HCT116 (cell line): ENCODE results near the gene POU5F1. TPM values are rescaled to one million over a fixed set of nuclear protein-coding genes. Genes with fewer than 3 reads are reported as not detected.

Source experiments
- ATAC-seq: fragments of 200-7000 bp; cut with Tn5 transposase; 2 replicates; pipeline ENCODE4 v1.9.1; 2020; ENCODE audit warnings: mild to moderate bottlenecking, moderate library complexity
- BruUV-seq: library from RNA; stranded (reverse); fragments of 400-500 nt; replicated peaks from 2 replicates; lab custom pipeline; 2021; lab: Mats Ljungman, UMichigan
- CTCF ChIA-PET: fragments of 300-600 bp; sonication (Branson Sonifier 250); formaldehyde crosslinking; loops from one replicate; lab custom pipeline; 2021; ENCODE audit warnings: antibody characterized with exemption; lab: Charles Lee
- POLR2A ChIA-PET: fragments of 300-600, 350-600 bp; sonication (Branson Sonifier 250); formaldehyde crosslinking; loops from one replicate; lab custom pipeline; 2021; ENCODE audit warnings: antibody characterized with exemption; lab: Charles Lee
- RAD21 ChIA-PET, 2 experiments: fragments of 300-600 bp; sonication (Branson Sonifier 250); formaldehyde crosslinking; loops; one replicate each; lab custom pipeline; 2023; ENCODE audit warnings: low total read pairs in 2 of 2; ENCODE audit not compliant: uncharacterized antibody in 2 of 2, unreplicated experiment in 2 of 2, low non-redundant PET in 1 of 2; lab: Charles Lee
- DNase-seq: peaks from one replicate; pipeline ENCODE4 v3.0.0-alpha.2; 2010; ENCODE audit warnings: low read depth, low spot score
- H2AFZ ChIP-seq: fragments of 200-600 bp; shearing (Covaris generic), sonication (generic); 2 replicates; pipeline ENCODE4 v1.6.1; 2017; ENCODE audit warnings: low read depth, mixed run types, mixed read lengths, antibody characterized with exemption, low read length; ENCODE audit not compliant: poor library complexity, severe bottlenecking
- H3K27ac ChIP-seq: 2 replicates; pipeline ENCODE4 v1.5.1; 2012; ENCODE audit warnings: low read depth, low read length
- H3K27me3 ChIP-seq: fragments of 200-600 bp; sonication (generic); 2 replicates; pipeline ENCODE4 v1.6.1; 2016; ENCODE audit warnings: mixed run types, low read length, mixed read lengths; ENCODE audit not compliant: insufficient read depth
- H3K36me3 ChIP-seq, 2 experiments: fragments of 200-500 bp in 1 of 2; fragments of 200-600 bp in 1 of 2; sonication (Bioruptor generic) in 1 of 2; sonication (generic) in 1 of 2; 2 replicates each; pipeline versions ENCODE4 v1.5.1 to v1.6.1; 2014 to 2016; ENCODE audit warnings: low read length in 2 of 2, inconsistent platforms in 1 of 2, mixed read lengths in 1 of 2, mixed run types in 1 of 2; ENCODE audit not compliant: insufficient read depth in 2 of 2, control insufficient read depth in 1 of 2
- H3K4me1 ChIP-seq, 2 experiments: fragments of 200-600 bp in 1 of 2; sonication (generic) in 1 of 2; 2 replicates each; pipeline versions ENCODE4 v1.5.1 to v1.6.1; 2012 to 2017; ENCODE audit warnings: low read length in 2 of 2, inconsistent platforms in 1 of 2, mild to moderate bottlenecking in 1 of 2, mixed read lengths in 1 of 2, mixed run types in 1 of 2, moderate library complexity in 1 of 2; ENCODE audit not compliant: insufficient read depth in 2 of 2, control insufficient read depth in 1 of 2
- H3K4me2 ChIP-seq: fragments of 200-600 bp; sonication (generic); 2 replicates; pipeline ENCODE4 v1.6.1; 2017; ENCODE audit warnings: mixed run types, low read length, mixed read lengths
- H3K4me3 ChIP-seq, 2 experiments: fragments of 200-600 bp in 1 of 2; sonication (generic) in 1 of 2; replicated peaks in 1 of 2; 2 replicates each; pipeline ENCODE4 v1.5.1; 2011 to 2016; ENCODE audit warnings: low read length in 2 of 2, control low read depth in 1 of 2, low read depth in 1 of 2, mild to moderate bottlenecking in 1 of 2, mixed read lengths in 1 of 2, mixed run types in 1 of 2
- H3K79me2 ChIP-seq: fragments of 200-600 bp; sonication (generic); 2 replicates; pipeline ENCODE4 v1.6.1; 2017; ENCODE audit warnings: mild to moderate bottlenecking, mixed run types, low read length, moderate library complexity, mixed read lengths; ENCODE audit not compliant: insufficient read depth
- H3K9ac ChIP-seq: fragments of 200-600 bp; sonication (generic); 2 replicates; pipeline ENCODE4 v1.6.1; 2016; ENCODE audit warnings: low read length, mixed read lengths
- H3K9me2 ChIP-seq: fragments of 200-600 bp; sonication (generic), shearing (Covaris generic); 2 replicates; pipeline ENCODE4 v1.6.1; 2017; ENCODE audit warnings: mixed run types, mild to moderate bottlenecking, moderate library complexity; ENCODE audit not compliant: insufficient read depth
- H3K9me3 ChIP-seq, 2 experiments: fragments of 200-500 bp in 1 of 2; fragments of 200-600 bp in 1 of 2; sonication (Bioruptor generic) in 1 of 2; sonication (generic) in 1 of 2; 2 replicates each; pipeline ENCODE4 v1.6.1; 2014 to 2017; ENCODE audit warnings: low read length in 2 of 2, mixed read lengths in 2 of 2, inconsistent platforms in 1 of 2, low read depth in 1 of 2, mild to moderate bottlenecking in 1 of 2, mixed run types in 1 of 2, moderate library complexity in 1 of 2; ENCODE audit not compliant: control insufficient read depth in 1 of 2, insufficient read depth in 1 of 2
- H4K20me1 ChIP-seq: fragments of 200-600 bp; sonication (generic), shearing (Covaris generic); 2 replicates; pipeline ENCODE4 v1.6.1; 2017; ENCODE audit warnings: mixed run types, mild to moderate bottlenecking, moderate library complexity; ENCODE audit not compliant: insufficient read depth
- CBX3 ChIP-seq: IDR thresholded peaks from 2 replicates; pipeline ENCODE4 v1.6.1; 2012; ENCODE audit warnings: low read depth
- EGR1 ChIP-seq: IDR thresholded peaks from 2 replicates; pipeline ENCODE4 v1.6.1; 2012; ENCODE audit warnings: low read depth
- JUND ChIP-seq: IDR thresholded peaks from 2 replicates; pipeline ENCODE4 v1.6.1; 2012
- POLR2A ChIP-seq: IDR thresholded peaks from 2 replicates; pipeline ENCODE4 v1.7.0; 2011; ENCODE audit warnings: borderline replicate concordance; ENCODE audit not compliant: insufficient read depth, insufficient read length; ENCODE audit errors: extremely low read depth
- POLR2AphosphoS5 ChIP-seq: IDR thresholded peaks from 2 replicates; pipeline ENCODE4 v1.6.1; 2011; ENCODE audit warnings: mild to moderate bottlenecking, low read depth, low read length, moderate library complexity
- intact Hi-C: fragments of 100-400 bp; cut with micrococcal nuclease; formaldehyde crosslinking; loops from 2 replicates; pipeline ENCODE4 v1.10.0; 2022
- total RNA-seq: library from RNA; stranded (reverse); gene quantifications from one replicate; pipeline ENCODE4 v1.2.1, GENCODE V29; 2021; ENCODE audit not compliant: unreplicated experiment
- TF ChIP-seq, protein P1 (sequence below), 3 experiments: fragments of 200-600 bp in 1 of 3; sonication (generic) in 1 of 3; IDR thresholded peaks in 2 of 3; conservative IDR thresholded peaks in 1 of 3; 2 replicates each; pipeline ENCODE4 v1.5.1; 2012 to 2017; ENCODE audit warnings: low read depth in 2 of 3, low read length in 2 of 3, antibody characterized with exemption in 1 of 3, borderline replicate concordance in 1 of 3, control low read depth in 1 of 3, mild to moderate bottlenecking in 1 of 3, mixed read lengths in 1 of 3, mixed run types in 1 of 3, moderate library complexity in 1 of 3; ENCODE audit not compliant: insufficient read depth in 1 of 3

The POU5F1 gene
- total RNA-seq, 1 experiment from 2014 or later: 1.9 TPM

DNA sequence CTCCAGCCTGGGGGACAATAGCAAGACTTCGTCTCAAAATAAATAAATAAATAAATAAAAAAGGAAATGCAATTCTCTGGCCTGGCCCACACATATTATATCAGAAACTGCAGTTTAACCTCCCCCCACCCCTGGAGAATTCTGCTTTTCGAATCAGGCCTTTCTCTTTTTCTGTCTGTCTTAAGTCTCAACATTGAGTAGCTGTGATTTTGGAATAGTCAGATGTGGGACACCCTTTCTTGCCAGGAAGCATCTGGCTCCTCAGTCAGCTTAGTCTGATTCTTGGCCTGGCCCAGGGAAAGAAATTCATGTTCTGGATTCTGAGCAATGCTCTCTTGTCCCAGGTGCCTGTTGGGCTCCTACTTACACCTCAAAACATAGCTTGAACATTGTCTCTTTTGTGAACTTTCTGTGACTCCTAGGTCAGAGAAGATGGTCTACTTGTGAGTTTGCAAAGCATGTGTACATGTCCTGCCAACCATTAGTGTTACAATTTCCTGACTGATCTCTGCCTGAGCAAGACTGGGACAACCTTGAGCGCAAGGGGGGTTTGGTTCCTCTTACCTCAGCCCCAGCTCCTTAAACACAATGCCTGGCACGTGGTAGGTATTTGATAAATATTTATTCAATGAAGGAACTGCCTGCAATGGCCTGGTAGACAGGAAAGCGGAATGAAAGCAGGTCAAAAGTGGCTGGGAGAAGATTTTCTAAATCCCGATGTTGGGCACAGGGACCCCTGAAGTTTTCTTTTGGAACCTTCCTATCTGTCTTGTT, 23.8 kb upstream of the POU5F1 start:
- no peaks in the 10 kb centered on the region for H3K9me2 ChIP-seq
- POLR2A ChIA-PET: no interaction called here
- H3K4me3 ChIP-seq: no peak overlapping the region
- H3K9ac ChIP-seq: no peak overlapping the region
- no peak for ATAC-seq
- DNase-seq: no peak
- CTCF ChIA-PET: interaction anchor here (4.9 kb wide), 1 partner anchor 173 kb away, joined by 61 read pairs; no protein-coding TSS in a partner anchor
- RAD21 ChIA-PET: no interaction called here
- TF ChIP-seq POLR2A (no peak), JUND (no peak), POLR2AphosphoS5 (no peak), CBX3 (no peak), EGR1 (no peak)
- TF ChIP-seq, protein P1, sequence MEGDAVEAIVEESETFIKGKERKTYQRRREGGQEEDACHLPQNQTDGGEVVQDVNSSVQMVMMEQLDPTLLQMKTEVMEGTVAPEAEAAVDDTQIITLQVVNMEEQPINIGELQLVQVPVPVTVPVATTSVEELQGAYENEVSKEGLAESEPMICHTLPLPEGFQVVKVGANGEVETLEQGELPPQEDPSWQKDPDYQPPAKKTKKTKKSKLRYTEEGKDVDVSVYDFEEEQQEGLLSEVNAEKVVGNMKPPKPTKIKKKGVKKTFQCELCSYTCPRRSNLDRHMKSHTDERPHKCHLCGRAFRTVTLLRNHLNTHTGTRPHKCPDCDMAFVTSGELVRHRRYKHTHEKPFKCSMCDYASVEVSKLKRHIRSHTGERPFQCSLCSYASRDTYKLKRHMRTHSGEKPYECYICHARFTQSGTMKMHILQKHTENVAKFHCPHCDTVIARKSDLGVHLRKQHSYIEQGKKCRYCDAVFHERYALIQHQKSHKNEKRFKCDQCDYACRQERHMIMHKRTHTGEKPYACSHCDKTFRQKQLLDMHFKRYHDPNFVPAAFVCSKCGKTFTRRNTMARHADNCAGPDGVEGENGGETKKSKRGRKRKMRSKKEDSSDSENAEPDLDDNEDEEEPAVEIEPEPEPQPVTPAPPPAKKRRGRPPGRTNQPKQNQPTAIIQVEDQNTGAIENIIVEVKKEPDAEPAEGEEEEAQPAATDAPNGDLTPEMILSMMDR (IDR thresholded peaks at IDR 0.05 in 2 of 3, conservative IDR thresholded peaks at IDR 0.05 in 1 of 3; ENCODE audit: borderline replicate concordance in 1 of 3, insufficient read depth in 1 of 3, low read depth in 2 of 3, low read length in 2 of 3): no peak
- no TSS peak for BruUV-seq
- H4K20me1 ChIP-seq: no peaks in the 10 kb centered on the region
- no peak overlapping the region for H3K27ac ChIP-seq
- H3K27me3 ChIP-seq: no peaks in the 10 kb centered on the region
- H3K4me2 ChIP-seq: no peak overlapping the region
- H3K79me2 ChIP-seq: peaks cover 3% of the 10 kb centered on the region
- H2AFZ ChIP-seq: no peak overlapping the region
- peaks cover 3 to 13% of the 10 kb centered on the region in 2 experiments for H3K4me1 ChIP-seq
- intact Hi-C loops: loop anchor here (5.0 kb wide), 3 partner anchors 107 to 712 kb away; no protein-coding TSS in a partner anchor
- H3K36me3 ChIP-seq: no peaks in the 10 kb centered on the region
- no peaks in the 10 kb centered on the region for H3K9me3 ChIP-seq
